MG63 (cell line): ENCODE results near the gene MUC4. TPM values are rescaled to one million over a fixed set of nuclear protein-coding genes. Genes with fewer than 3 reads are reported as not detected.
"Not testable (repeated sequence)": the region's sequence is repeated elsewhere in the genome, so short reads cannot be mapped to it uniquely, and the experiment has no call there.

Source experiments
- DNase-seq: peaks from one replicate; pipeline ENCODE4 v3.0.0-alpha.2; 2020
- H3K27me3 ChIP-seq: fragments of 250-450 bp; sonication (Bioruptor Pico); 2 replicates; pipeline ENCODE4 v1.5.1; 2020; ENCODE audit warnings: mild to moderate bottlenecking, moderate library complexity
- H3K36me3 ChIP-seq: fragments of 250-450 bp; sonication (Bioruptor Pico); 2 replicates; pipeline ENCODE4 v1.5.1; 2020; ENCODE audit warnings: mild to moderate bottlenecking, moderate library complexity
- H3K4me3 ChIP-seq: fragments of 250-450 bp; sonication (Bioruptor Pico); 2 replicates; pipeline ENCODE4 v1.5.1; 2020; ENCODE audit warnings: mild to moderate bottlenecking, moderate library complexity
- H3K9me3 ChIP-seq: fragments of 250-450 bp; sonication (Bioruptor Pico); 2 replicates; pipeline ENCODE4 v1.5.1; 2020; ENCODE audit warnings: mild to moderate bottlenecking, moderate library complexity
- total RNA-seq: library from RNA; depleted of rRNA; stranded (reverse); fragments of >200 nt; shearing (Covaris generic); gene quantifications from 2 replicates; pipeline ENCODE4 v1.2.3, GENCODE V29; 2014; ENCODE audit warnings: low replicate concordance

Gene MUC4
- total RNA-seq, 1 experiment from 2014 or later, result not detected

GRCh38 chr3:195820186-195820585, 8.5 kb upstream of the MUC4 start:
- Histone ChIP-seq H3K36me3 (no peaks in the 10 kb centered on the region), H3K4me3 (no peak overlapping the region), H3K9me3 (no peaks in the 10 kb centered on the region), H3K27me3 (no peaks in the 10 kb centered on the region; the same call in 1 of the 2 replicates)
- no peak for DNase-seq

- no peaks in the 10 kb centered on the region; the same call in 1 of the 2 replicates for H3K27me3 ChIP-seq
- DNase-seq, result no peak
- H3K36me3 ChIP-seq, result no peaks in the 10 kb centered on the region
- no peak overlapping the region for H3K4me3 ChIP-seq
- no peaks in the 10 kb centered on the region for H3K9me3 ChIP-seq
These were observed 6.6 kb upstream of the MUC4 start for GRCh38 chr3:195818301-195818700.

DNA sequence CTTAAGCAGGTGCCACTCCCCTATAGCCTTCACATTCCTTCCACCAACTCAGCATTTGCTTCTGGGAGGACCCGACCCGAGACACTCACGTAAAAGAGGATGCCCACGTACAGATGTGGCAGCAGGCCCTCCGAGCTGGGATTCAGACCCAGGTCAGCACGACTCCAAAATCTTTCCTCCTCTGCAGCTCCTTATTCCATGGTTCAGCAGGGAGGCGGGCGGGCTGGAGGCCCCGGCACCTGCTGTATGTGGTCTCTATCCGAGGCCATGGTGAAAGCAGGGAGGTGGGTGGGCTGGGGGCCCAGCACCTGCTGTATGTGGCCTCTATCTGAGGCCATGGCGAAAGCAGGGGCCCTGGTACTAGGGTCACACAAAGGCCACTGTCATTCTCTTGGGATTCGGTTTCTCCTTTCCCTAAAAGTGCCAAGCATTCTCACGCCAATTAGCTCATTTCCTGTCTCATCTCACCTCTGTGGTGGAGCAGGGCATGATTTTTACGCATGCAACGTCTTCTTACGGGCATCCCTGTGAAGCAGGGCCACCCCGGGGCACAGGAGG, 5.9 kb upstream of the MUC4 start:
- no peak for DNase-seq
- Histone ChIP-seq H3K4me3 (no peak overlapping the region), H3K36me3 (no peaks in the 10 kb centered on the region), H3K27me3 (no peaks in the 10 kb centered on the region; the same call in 1 of the 2 replicates), H3K9me3 (no peaks in the 10 kb centered on the region)

GRCh38 chr3:195816276-195816913, 4.7 kb upstream of the MUC4 start:
- not testable (repeated sequence) for H3K4me3 ChIP-seq, H3K36me3 ChIP-seq, H3K9me3 ChIP-seq, DNase-seq, H3K27me3 ChIP-seq

DNA sequence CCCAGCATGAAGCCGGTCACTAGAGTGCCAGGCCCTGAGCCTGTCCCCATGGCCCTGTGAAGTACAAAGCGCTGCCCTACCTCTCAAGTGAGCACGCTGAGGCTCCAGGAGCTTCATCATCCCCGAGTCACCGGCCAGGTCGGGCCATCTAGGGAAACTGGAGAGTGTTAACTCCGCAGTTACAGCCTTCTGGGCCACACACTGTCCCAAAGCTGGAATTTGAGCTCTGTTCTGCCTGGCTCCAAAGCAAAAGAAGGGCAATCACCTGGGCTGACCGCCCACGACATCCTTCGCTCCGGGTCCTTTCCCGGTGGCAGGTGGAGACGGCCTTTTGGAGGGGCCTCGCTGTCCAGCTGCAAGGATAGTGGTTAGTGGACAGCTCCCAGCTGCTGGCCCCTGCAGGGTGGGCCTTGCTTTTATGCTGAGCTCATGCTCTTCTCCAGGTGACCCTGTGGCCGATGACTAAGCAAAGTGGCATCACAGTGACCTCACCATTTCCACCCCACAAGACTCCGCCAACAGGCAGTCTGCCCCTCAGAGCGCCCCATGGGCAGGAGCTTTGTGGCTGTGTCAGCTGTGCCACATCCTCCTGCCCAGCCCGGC, 3.5 kb upstream of the MUC4 start:
- Histone ChIP-seq H3K27me3 (no peaks in the 10 kb centered on the region), H3K36me3 (no peaks in the 10 kb centered on the region), H3K4me3 (no peak overlapping the region), H3K9me3 (no peaks in the 10 kb centered on the region)
- no peak for DNase-seq

GRCh38 chr3:195813916-195814640, 2.3 kb upstream of the MUC4 start:
- no peak for DNase-seq
- no peaks in the 10 kb centered on the region for H3K36me3 ChIP-seq
- no peak overlapping the region for H3K4me3 ChIP-seq
- H3K9me3 ChIP-seq, result no peaks in the 10 kb centered on the region
- no peaks in the 10 kb centered on the region for H3K27me3 ChIP-seq

- Histone ChIP-seq H3K9me3 (no peaks in the 10 kb centered on the region), H3K4me3 (no peak overlapping the region), H3K27me3 (no peaks in the 10 kb centered on the region), H3K36me3 (no peaks in the 10 kb centered on the region)
- no peak for DNase-seq
These were observed 637 bp upstream of the MUC4 start for GRCh38 chr3:195812366-195812765.

- H3K27me3 ChIP-seq, result no peaks in the 10 kb centered on the region
- H3K9me3 ChIP-seq, result no peaks in the 10 kb centered on the region
- H3K36me3 ChIP-seq, result no peaks in the 10 kb centered on the region
- DNase-seq, result no peak
- no peak overlapping the region for H3K4me3 ChIP-seq
These were observed 1.3 kb downstream of the MUC4 start for GRCh38 chr3:195810455-195810845.

GRCh38 chr3:195809796-195810454, 1.8 kb downstream of the MUC4 start:
- no peak for DNase-seq
- no peaks in the 10 kb centered on the region for H3K27me3 ChIP-seq
- H3K9me3 ChIP-seq, result no peaks in the 10 kb centered on the region
- H3K4me3 ChIP-seq, result no peak overlapping the region
- H3K36me3 ChIP-seq, result no peaks in the 10 kb centered on the region

DNA sequence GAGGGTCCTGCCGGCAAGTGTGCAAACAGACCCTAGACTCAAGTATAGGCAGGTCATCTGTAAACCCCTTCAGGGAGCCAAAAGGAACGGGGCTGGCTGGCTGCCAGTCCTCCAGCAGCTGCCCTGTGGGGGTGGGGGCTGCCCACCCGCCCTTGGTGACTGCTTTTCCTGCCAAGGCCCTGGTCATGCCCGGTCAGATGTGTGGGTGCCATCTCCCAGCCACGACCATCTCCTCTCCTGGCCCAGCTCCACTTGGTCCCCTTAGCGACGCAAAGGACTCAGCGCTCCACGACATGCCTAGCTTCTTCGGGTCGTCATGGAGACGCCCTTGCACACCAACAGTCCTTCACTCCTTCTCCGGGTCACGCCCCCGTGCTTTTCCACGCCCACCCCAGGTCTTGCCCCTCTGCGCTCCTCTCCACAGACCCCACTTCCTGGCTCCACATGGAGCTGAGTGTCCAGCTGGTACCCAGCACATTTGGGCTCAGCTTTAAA, 2.4 kb downstream of the MUC4 start:
- H3K27me3 ChIP-seq, result no peaks in the 10 kb centered on the region
- DNase-seq, result no peak
- no peaks in the 10 kb centered on the region for H3K9me3 ChIP-seq
- no peaks in the 10 kb centered on the region for H3K36me3 ChIP-seq
- H3K4me3 ChIP-seq, result no peak overlapping the region

GRCh38 chr3:195808741-195809290, 2.9 kb downstream of the MUC4 start:
- Histone ChIP-seq H3K4me3 (no peak overlapping the region), H3K9me3 (no peaks in the 10 kb centered on the region), H3K36me3 (no peaks in the 10 kb centered on the region), H3K27me3 (no peaks in the 10 kb centered on the region)
- DNase-seq, result no peak

GRCh38 chr3:195807681-195808121, 4.0 kb downstream of the MUC4 start:
- H3K27me3 ChIP-seq, result no peaks in the 10 kb centered on the region

GRCh38 chr3:195806916-195807231, 4.9 kb downstream of the MUC4 start:
- DNase-seq, result no peak
- Histone ChIP-seq H3K36me3 (no peaks in the 10 kb centered on the region), H3K4me3 (no peak overlapping the region), H3K27me3 (no peaks in the 10 kb centered on the region), H3K9me3 (no peaks in the 10 kb centered on the region)

More at GRCh38 chr3:195807681-195808121, 4.0 kb downstream of the MUC4 start:
- no peak overlapping the region for H3K4me3 ChIP-seq
- H3K36me3 ChIP-seq, result no peaks in the 10 kb centered on the region
- no peaks in the 10 kb centered on the region for H3K9me3 ChIP-seq
- DNase-seq, result no peak

GRCh38 chr3:195806211-195806915, 5.4 kb downstream of the MUC4 start:
- no peak for DNase-seq
- H3K27me3 ChIP-seq, result no peaks in the 10 kb centered on the region
- H3K4me3 ChIP-seq, result no peak overlapping the region
- no peaks in the 10 kb centered on the region for H3K9me3 ChIP-seq
- H3K36me3 ChIP-seq, result no peaks in the 10 kb centered on the region

DNA sequence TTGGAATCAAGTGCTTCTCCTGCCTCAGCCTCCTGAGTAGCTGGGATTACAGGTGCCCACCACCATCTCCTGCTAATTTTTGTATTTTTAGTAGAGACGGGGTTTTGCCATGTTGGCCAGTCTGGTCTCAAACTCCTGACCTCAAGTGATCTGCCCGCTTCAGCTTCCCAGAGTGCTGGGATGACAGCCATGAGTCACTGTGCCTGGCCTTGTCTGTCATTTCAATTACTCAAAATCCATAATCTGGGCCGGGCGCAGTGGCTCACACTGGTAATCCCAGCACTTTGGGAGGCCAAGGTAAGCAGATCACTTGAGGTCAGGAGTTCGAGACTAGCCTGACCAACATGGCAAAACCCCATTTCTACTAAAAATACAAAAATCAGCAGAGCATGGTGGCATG, 6.1 kb downstream of the MUC4 start:
- not testable (repeated sequence) for H3K27me3 ChIP-seq, H3K36me3 ChIP-seq, DNase-seq, H3K4me3 ChIP-seq, H3K9me3 ChIP-seq

- Histone ChIP-seq H3K9me3 (no peaks in the 10 kb centered on the region), H3K27me3 (no peaks in the 10 kb centered on the region), H3K36me3 (no peaks in the 10 kb centered on the region), H3K4me3 (no peak overlapping the region)
- DNase-seq, result no peak
These were observed 6.5 kb downstream of the MUC4 start for GRCh38 chr3:195805181-195805580.
